NCI-H1694 treated with DMSO at 0.1 percent for 48 hours (cell line): ENCODE measurements around the gene NUDT19.
"Not testable (repeated sequence)": the region's sequence is repeated elsewhere in the genome, so short reads cannot be mapped to it uniquely, and the experiment has no call there.

Source experiments
- DNase-seq: peaks from one replicate; lab custom pipeline; 2025; lab: John Stamatoyannopoulos, UW

The NUDT19 gene

GRCh38 chr19:32691291-32691951 lies at the start of gene NUDT19:
Gene NUDT19, plus strand, starts transcription at chr19:32691821. Its CDS starts 140 bp downstream, at chr19:32691961.
- peak; percentile 80 for DNase-seq

- DNase-seq = no peak
Measured at GRCh38 chr19:32642771-32643170, 48.9 kb upstream of the NUDT19 start.

DNA sequence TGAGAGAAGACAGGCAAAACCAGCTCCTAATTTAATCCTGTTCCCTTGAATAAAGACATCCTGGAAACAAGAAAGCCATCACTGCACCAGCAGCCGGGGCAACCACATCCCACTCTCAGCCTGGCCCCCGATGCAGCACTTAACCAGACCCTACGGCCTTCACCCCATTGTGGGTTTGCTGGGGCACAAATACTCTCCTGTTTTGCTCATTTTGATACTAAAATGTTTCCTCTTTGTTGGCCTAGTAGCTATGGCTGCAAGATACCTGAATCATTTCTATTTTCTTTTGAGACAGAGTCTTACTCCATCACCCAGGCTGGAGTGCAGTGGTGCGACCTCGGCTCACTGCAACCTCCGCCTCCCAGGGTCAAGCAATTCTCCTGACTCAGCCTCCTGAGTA lies 45.1 kb upstream of the NUDT19 start:
- no peak for DNase-seq

DNA sequence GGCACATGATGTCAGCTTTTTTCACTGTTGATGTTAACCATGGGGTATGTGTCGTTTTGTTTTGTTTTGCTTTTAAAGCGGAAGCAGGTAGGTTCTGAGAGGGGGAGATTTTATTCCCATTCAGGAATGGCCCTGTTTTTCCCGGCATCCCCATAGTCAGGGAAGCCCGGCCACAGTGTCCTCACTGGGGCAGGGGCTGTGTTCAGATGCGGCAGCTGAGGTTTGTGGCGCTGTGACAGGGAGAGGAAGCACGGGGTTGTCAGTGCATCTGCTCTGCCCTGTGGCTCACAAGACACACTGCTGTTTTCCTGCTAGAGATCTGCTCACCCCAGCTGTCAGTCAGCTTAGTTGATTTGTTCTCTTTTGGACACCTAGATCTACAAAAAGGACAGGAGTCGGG lies 44.3 kb upstream of the NUDT19 start:
- peak; percentile 3 for DNase-seq

DNA sequence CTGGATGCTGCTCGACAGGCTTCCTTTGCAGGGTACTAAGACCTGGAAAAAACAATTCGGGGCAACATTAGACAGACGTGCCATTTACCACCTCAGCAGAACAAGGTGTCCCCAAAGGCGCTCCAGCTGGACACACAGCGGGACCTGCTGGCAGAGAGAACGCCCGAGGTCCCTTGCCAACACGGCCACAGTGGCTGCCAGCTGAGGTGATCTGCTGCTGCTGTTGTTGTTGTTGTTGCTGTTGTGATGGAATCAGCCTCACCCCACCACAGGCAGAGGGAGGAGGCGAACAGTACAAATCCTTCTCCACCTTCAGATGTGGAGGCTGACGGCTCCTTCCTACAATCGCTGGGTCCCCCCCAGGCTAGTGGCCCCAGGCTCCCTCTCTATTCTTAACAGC lies 41.9 kb upstream of the NUDT19 start:
- no peak for DNase-seq

- no peak for DNase-seq
Measured at GRCh38 chr19:32650671-32651070, 41.0 kb upstream of the NUDT19 start.

GRCh38 chr19:32651729-32652140 lies 39.9 kb upstream of the NUDT19 start:
- no peak for DNase-seq

DNA sequence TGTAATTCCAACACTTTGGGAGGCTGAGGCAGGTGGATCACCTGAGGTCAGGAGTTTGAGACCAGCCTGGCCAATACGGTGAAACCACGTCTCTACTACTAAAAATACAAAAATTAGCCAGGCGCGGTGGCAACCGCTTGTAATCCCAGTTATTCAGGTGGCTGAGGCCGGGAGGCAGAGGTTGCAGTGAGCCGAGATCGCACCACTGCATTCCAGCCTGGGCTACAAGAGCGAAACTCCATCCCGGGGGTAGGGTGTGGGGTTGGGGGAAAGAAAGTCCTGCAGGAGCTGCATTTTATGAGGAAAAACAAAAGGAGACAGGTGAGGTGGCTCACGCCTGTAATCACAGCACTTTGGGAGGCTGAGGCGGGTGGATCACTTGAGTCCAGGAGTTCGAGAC lies 39.3 kb upstream of the NUDT19 start:
- not testable (repeated sequence) for DNase-seq

- no peak for DNase-seq
Measured at GRCh38 chr19:32652894-32653598, 38.6 kb upstream of the NUDT19 start.

DNA sequence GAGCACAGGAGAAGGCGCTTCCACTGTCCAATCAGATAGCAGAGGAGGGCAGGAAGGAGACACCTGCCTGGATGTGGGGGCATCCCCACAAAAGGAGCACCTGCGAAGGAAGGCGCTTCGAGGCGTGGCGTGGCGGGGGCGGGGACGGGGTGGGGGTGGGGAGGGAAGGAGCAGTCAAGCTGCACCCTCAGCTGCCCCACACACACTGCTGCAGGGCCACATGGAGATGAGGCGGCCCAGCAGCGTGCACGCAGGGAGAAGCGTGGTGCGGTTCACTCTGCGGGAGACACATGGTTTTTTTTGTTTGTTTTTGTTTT lies 38.1 kb upstream of the NUDT19 start:
- DNase-seq = no peak

DNA sequence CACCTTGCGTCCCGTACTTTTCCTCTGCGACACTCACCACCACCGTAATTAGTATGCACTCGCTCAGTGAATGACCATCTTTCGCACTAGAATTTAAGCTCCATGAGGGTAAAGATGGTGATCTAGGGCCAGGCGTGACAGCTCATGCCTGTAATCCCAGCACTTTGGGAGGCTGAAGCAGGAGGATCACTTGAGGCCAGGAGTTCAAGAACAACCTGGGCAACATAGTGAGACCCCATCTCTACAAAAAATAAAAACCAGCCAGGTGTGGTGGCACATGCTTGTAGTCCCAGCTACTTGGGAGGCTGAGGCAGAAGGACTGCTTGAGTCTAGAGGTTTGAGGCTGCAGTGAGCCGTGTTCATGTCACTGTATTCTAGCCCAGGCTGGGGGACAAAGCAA lies 35.2 kb upstream of the NUDT19 start:
- not testable (repeated sequence) for DNase-seq

DNA sequence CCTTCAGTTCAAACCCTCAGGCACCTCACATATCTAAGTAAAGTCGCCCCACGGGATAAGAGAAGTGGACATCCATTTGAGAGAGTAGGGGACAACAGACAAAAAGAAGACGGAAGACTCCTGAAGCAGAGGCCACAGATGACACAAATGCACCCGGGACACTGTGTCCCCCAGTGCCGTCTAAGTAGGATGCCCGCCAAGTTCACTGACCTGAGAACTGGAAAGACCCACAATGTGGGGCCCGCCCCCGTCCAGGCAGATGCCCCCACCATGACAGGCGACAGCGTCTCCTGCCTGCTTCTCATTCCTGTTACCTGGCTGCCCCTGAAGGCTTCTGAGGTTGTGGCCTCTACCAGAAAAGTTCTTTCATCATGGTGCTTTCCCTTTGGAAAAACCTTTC lies 33.5 kb upstream of the NUDT19 start:
- DNase-seq = no peak

DNA sequence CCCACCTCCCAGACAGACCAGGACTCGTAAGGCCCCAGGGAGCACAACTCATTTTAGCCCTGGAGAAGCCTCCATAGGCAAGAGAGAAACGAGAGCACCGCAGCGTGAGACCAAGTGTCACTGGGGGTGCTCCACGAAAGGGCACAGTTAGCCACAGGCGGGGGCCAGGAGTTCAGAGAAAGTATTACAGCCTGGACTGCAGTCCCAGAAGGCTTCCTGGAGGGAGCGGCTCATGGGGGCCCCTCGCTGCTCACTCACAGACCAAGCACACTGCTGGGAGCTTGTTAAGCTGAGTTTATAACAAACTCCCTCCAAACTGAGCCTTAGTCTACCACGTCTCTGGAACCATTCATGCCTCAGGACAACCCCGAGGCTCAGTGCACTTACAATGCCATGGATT lies 33.1 kb upstream of the NUDT19 start:
- no peak for DNase-seq

GRCh38 chr19:32661318-32661717 lies 30.3 kb upstream of the NUDT19 start:
- no peak for DNase-seq

- DNase-seq = no peak
Measured at GRCh38 chr19:32662186-32662585, 29.4 kb upstream of the NUDT19 start.

DNA sequence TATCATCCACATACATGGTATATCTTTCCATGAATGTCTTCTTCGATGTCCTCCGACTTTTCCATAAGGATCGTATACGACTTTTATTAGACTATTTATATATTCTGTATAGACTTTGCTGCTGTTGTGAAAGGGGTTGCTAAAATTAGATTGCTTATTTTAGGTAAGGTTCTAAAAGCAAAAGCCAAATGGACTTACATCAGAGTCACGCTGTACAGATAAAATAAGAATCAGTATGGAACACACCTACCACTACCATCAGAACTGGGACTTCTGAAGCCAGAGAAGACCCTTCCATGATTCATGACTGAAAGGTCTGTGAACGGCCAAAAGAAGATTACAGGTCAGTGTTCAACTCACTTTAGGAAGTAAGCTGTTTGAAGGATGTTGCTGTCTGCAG lies 25.5 kb upstream of the NUDT19 start:
- DNase-seq = no peak

DNA sequence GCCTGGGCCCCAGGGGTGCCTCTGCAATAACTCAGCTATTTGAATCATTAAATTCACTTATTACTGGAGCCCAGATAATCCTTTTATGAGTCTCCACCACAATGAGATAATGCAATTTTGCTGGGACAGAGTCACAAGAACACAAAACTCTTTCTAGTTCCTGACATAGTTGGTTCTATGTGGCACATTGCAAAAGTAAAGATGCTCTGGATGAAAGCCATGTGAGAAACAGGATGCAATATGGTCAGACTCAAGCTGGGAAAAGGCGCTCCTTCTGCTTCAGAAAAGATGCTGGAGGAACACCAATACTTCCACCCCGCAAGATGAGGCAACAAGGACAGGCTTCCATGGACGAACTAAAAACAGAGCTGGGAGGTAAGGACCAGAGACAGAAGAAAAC lies 22.3 kb upstream of the NUDT19 start:
- no peak for DNase-seq

DNA sequence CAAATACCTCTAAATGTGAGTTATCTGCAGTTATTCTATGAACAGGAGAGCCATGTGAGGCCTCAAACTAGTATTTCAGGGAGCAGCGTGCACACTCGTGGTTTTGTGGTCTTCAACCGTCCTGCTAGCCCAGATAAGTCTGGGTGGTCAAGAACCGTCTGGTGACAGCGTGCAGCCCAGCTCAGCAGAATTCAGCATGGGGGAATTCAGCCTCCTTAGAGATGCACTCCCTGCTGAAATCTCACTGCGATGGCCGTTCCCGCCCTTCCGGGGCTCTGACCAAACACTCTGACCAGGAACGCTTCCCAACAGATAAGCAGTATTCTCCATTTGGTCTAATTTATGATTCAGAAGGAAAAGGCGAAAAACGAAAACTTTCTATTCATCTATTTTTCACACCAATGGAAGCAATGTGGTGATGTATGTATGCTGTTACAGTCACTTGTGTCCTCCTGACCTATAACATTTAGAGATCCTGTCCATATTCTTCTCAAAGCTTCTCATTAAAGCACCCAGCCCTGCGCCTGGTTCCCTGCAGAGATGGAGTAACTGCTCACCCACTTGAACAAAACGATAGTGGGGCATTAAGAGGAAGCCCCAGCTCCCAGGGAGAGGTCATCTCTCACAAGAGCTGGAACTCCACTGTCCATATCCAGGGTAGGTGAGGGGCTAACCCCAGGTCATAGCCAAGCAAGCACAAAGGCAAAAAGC lies 19.6 kb upstream of the NUDT19 start:
- no peak for DNase-seq

- no peak for DNase-seq
Measured at GRCh38 chr19:32672841-32673240, 18.8 kb upstream of the NUDT19 start.

GRCh38 chr19:32673573-32673972 lies 18.0 kb upstream of the NUDT19 start:
- DNase-seq = no peak

- DNase-seq = no peak
Measured at GRCh38 chr19:32674153-32674930, 17.3 kb upstream of the NUDT19 start.

DNA sequence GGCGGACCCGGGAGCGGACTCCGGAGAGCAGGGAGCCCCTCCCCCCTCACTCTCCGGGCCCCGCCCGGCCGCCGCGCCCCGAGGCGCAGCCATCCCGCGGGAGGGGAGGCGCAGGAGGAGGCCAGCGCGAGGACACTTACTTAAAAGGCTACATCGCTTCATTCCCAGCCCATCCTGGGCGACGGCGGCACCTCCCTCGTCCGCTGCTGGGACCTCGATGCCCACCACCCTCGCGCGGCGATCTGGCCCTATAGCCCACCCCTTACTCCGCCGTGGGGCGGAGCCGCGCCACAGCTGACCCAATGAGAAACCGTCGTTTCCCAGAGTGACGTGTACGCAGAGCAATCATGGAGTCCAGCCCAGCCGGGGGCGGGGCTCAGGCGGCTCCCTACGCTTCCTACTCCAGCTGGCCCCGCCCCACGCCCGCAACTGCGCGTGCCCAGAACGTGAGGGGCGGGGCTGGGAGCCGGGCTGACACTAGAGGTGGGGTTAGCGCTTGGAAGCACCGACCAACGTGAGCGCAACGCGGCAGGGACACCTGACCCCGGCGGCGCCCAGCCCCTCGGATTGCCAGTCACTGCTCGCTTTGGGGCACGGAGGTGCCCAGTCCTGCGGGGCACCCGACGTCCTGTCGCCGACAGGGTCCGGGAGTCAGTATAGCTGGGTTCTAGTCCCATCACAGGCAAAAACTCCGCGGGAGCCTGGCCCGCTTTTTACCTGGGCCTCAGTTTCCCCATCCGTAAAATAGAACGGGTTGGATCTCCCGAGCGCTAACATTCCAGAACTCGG lies 16.5 kb upstream of the NUDT19 start, which contains the start of gene ANKRD27:
ANKRD27 (minus strand) TSS at position 250 of the 789 bp plus-strand sequence. CDS start 16,165 bp downstream, outside the sequence.
- DNase-seq = peak; percentile 98
